H1 (cell line): Measurements from ENCODE around the gene CACNA1G. TPM values are rescaled to one million over a fixed set of nuclear protein-coding genes. Genes with fewer than 3 reads are reported as not detected.

Experiments
- ASH2L ChIP-seq: fragments of 200-600, 300-600 bp; sonication (generic); IDR thresholded peaks from one replicate; pipeline ENCODE4 v1.7.1; 2017; ENCODE audit warnings: low read length
- CEBPB ChIP-seq: IDR thresholded peaks from 2 replicates; pipeline ENCODE4 v1.6.1; 2012; ENCODE audit warnings: low read depth, low read length
- EGR1 ChIP-seq: IDR thresholded peaks from 2 replicates; pipeline ENCODE4 v1.6.1; 2011; ENCODE audit warnings: low read depth, low read length, borderline replicate concordance
- SAP30 ChIP-seq: fragments of 300-600 bp; sonication (generic); IDR thresholded peaks from 2 replicates; pipeline ENCODE4 v1.7.1; 2012; ENCODE audit warnings: low read length, moderate library complexity, mild to moderate bottlenecking, inconsistent platforms; ENCODE audit not compliant: insufficient read depth, insufficient replicate concordance
- ZNF274 ChIP-seq: IDR thresholded peaks from 2 replicates; pipeline ENCODE4 v1.7.0; 2012; ENCODE audit warnings: low read length, borderline replicate concordance; ENCODE audit errors: extremely low read depth
- polyA plus RNA-seq, 7 experiments: library from polyadenylated mRNA; depleted of rRNA in 3 of 7; stranded (reverse) in 5 of 7; unstranded in 2 of 7; fragments of >200 nt in 5 of 7; fragments of 200-250 nt in 2 of 7; gene quantifications; 1 replicate in 5 of 7; 2 replicates in 1 of 7; 4 replicates in 1 of 7; pipeline versions ENCODE4 v1.2.1 to v1.2.3, GENCODE V29; 2011 to 2013; ENCODE audit warnings: missing spikeins in 2 of 7, mixed read lengths in 2 of 7
- total RNA-seq: library from RNA; stranded (reverse); fragmentation: NEBNext Ultra II Directional; extraction: Animal tissue kit (Norgen Biotek cat#: 25700); gene quantifications from 2 replicates; pipeline ENCODE4 v1.2.1, GENCODE V29; 2021

CACNA1G gene
- total and polyA plus RNA-seq, 2 of the 8 experiments (the other 6 are each of a cell fraction or from before 2014, with no cell fraction given): 2.9 to 4.9 TPM

GRCh38 chr17:50540560-50541401 lies 19.7 kb upstream of the CACNA1G start (continued):
- TF ChIP-seq ASH2L (no peak), ZNF274 (no peak), EGR1 (no peak), SAP30 (no peak), CEBPB (no peak)
- TF ChIP-seq, all 59 proteins: peak for 0
